DND-41 (cell line): Measurements from ENCODE around the gene RAD51B.

Source experiments
- CTCF ChIP-seq: IDR thresholded peaks from 2 replicates; pipeline ENCODE4 v1.5.1; 2012; ENCODE audit warnings: borderline replicate concordance, low read length, moderate library complexity, mild to moderate bottlenecking; ENCODE audit not compliant: poor library complexity, severe bottlenecking; ENCODE audit errors: extremely low read depth
- EZH2 ChIP-seq: IDR thresholded peaks from 3 replicates; pipeline ENCODE4 v1.6.1; 2012; ENCODE audit warnings: borderline replicate concordance, low read depth, mild to moderate bottlenecking, moderate library complexity, low read length, inconsistent platforms; ENCODE audit not compliant: severe bottlenecking

- TF ChIP-seq CTCF: no peak
- TF ChIP-seq EZH2: no peak
Measured at GRCh38 chr14:68398370-68398769, 578.8 kb downstream of the RAD51B start.
